ENCODE data around the gene ZFAND3. TPM values are rescaled to one million over a fixed set of nuclear protein-coding genes. Genes with fewer than 3 reads are reported as not detected.
"Not testable (repeated sequence)": the region's sequence is repeated elsewhere in the genome, so short reads cannot be mapped to it uniquely, and the experiment has no call there.

ZFAND3 gene
- total RNA-seq, 1 donor: 25.6 TPM

- no peaks in the 10 kb centered on the region for H3K9me3 ChIP-seq (ENCODE audit: low read depth, low read length)
- no peak overlapping the region for H3K4me3 ChIP-seq (ENCODE audit: low read length)
- H3K27me3 ChIP-seq (ENCODE audit: insufficient read depth, low read length): no peaks in the 10 kb centered on the region
- peaks cover 14% of the 10 kb centered on the region for H3K4me1 ChIP-seq (ENCODE audit: insufficient read depth, low read length)
Observed at GRCh38 chr6:37983720-37984501, 164.4 kb downstream of the ZFAND3 start.

- no peaks in the 10 kb centered on the region for H3K27me3 ChIP-seq (ENCODE audit: insufficient read depth, low read length)
- H3K4me1 ChIP-seq (ENCODE audit: insufficient read depth, low read length): peaks cover 12% of the 10 kb centered on the region
Observed at GRCh38 chr6:37984578-37984977, 165.1 kb downstream of the ZFAND3 start.

GRCh38 chr6:37985355-37985754 lies 165.8 kb downstream of the ZFAND3 start:
- no peaks in the 10 kb centered on the region for H3K27me3 ChIP-seq (ENCODE audit: insufficient read depth, low read length)
- no peak overlapping the region for H3K4me3 ChIP-seq (ENCODE audit: low read length)
- H3K4me1 ChIP-seq (ENCODE audit: insufficient read depth, low read length): peaks cover 9% of the 10 kb centered on the region
- H3K9me3 ChIP-seq (ENCODE audit: low read depth, low read length): no peaks in the 10 kb centered on the region

More at GRCh38 chr6:37984578-37984977, 165.1 kb downstream of the ZFAND3 start:
- no peaks in the 10 kb centered on the region for H3K9me3 ChIP-seq (ENCODE audit: low read depth, low read length)
- H3K4me3 ChIP-seq (ENCODE audit: low read length): no peak overlapping the region

- Histone ChIP-seq H3K4me3 (ENCODE audit: low read length) (no peak overlapping the region), H3K27me3 (ENCODE audit: insufficient read depth, low read length) (no peaks in the 10 kb centered on the region)
Observed at GRCh38 chr6:37987018-37987417, 167.5 kb downstream of the ZFAND3 start.

GRCh38 chr6:37987559-37987958 lies 168.0 kb downstream of the ZFAND3 start:
- Histone ChIP-seq H3K9me3 (ENCODE audit: low read depth, low read length) (no peaks in the 10 kb centered on the region), H3K27me3 (ENCODE audit: insufficient read depth, low read length) (no peaks in the 10 kb centered on the region), H3K4me1 (ENCODE audit: insufficient read depth, low read length) (peaks cover 4% of the 10 kb centered on the region), H3K4me3 (ENCODE audit: low read length) (no peak overlapping the region)

More at GRCh38 chr6:37987018-37987417, 167.5 kb downstream of the ZFAND3 start:
- Histone ChIP-seq H3K9me3 (ENCODE audit: low read depth, low read length) (no peaks in the 10 kb centered on the region), H3K4me1 (ENCODE audit: insufficient read depth, low read length) (peaks cover 4% of the 10 kb centered on the region)

GRCh38 chr6:37988127-37988526 lies 168.6 kb downstream of the ZFAND3 start:
- peaks cover 4% of the 10 kb centered on the region for H3K4me1 ChIP-seq (ENCODE audit: insufficient read depth, low read length)
- no peak overlapping the region for H3K4me3 ChIP-seq (ENCODE audit: low read length)
- H3K27me3 ChIP-seq (ENCODE audit: insufficient read depth, low read length): no peaks in the 10 kb centered on the region
- H3K9me3 ChIP-seq (ENCODE audit: low read depth, low read length): no peaks in the 10 kb centered on the region

GRCh38 chr6:37988696-37989095 lies 169.2 kb downstream of the ZFAND3 start:
- H3K4me3 ChIP-seq (ENCODE audit: low read length): no peak overlapping the region
- no peaks in the 10 kb centered on the region for H3K27me3 ChIP-seq (ENCODE audit: insufficient read depth, low read length)
- H3K9me3 ChIP-seq (ENCODE audit: low read depth, low read length): no peaks in the 10 kb centered on the region
- H3K4me1 ChIP-seq (ENCODE audit: insufficient read depth, low read length): peaks cover 4% of the 10 kb centered on the region

- Histone ChIP-seq H3K27me3 (ENCODE audit: insufficient read depth, low read length) (no peaks in the 10 kb centered on the region), H3K4me3 (ENCODE audit: low read length) (no peak overlapping the region), H3K4me1 (ENCODE audit: insufficient read depth, low read length) (no peaks in the 10 kb centered on the region), H3K9me3 (ENCODE audit: low read depth, low read length) (no peaks in the 10 kb centered on the region)
Observed at GRCh38 chr6:37990762-37991525, 171.4 kb downstream of the ZFAND3 start.

- Histone ChIP-seq H3K4me3 (ENCODE audit: low read length) (no peak overlapping the region), H3K27me3 (ENCODE audit: insufficient read depth, low read length) (no peaks in the 10 kb centered on the region), H3K4me1 (ENCODE audit: insufficient read depth, low read length) (no peaks in the 10 kb centered on the region), H3K9me3 (ENCODE audit: low read depth, low read length) (no peaks in the 10 kb centered on the region)
Observed at GRCh38 chr6:37992749-37993148, 173.2 kb downstream of the ZFAND3 start.

- not testable (repeated sequence) for H3K4me3 ChIP-seq (ENCODE audit: low read length)
Observed at GRCh38 chr6:37993194-37993593, 173.7 kb downstream of the ZFAND3 start.

GRCh38 chr6:37993596-37993995 lies 174.1 kb downstream of the ZFAND3 start:
- Histone ChIP-seq H3K4me1 (ENCODE audit: insufficient read depth, low read length) (no peaks in the 10 kb centered on the region), H3K4me3 (ENCODE audit: low read length) (no peak overlapping the region), H3K9me3 (ENCODE audit: low read depth, low read length) (no peaks in the 10 kb centered on the region), H3K27me3 (ENCODE audit: insufficient read depth, low read length) (no peaks in the 10 kb centered on the region)

More at GRCh38 chr6:37993194-37993593, 173.7 kb downstream of the ZFAND3 start:
- not testable (repeated sequence) for H3K27me3 ChIP-seq (ENCODE audit: insufficient read depth, low read length); H3K9me3 ChIP-seq (ENCODE audit: low read depth, low read length); H3K4me1 ChIP-seq (ENCODE audit: insufficient read depth, low read length)

- H3K4me3 ChIP-seq (ENCODE audit: low read length): no peak overlapping the region
- no peaks in the 10 kb centered on the region for H3K4me1 ChIP-seq (ENCODE audit: insufficient read depth, low read length)
- no peaks in the 10 kb centered on the region for H3K27me3 ChIP-seq (ENCODE audit: insufficient read depth, low read length)
- H3K9me3 ChIP-seq (ENCODE audit: low read depth, low read length): no peaks in the 10 kb centered on the region
Observed at GRCh38 chr6:37994223-37994622, 174.7 kb downstream of the ZFAND3 start.

- Histone ChIP-seq H3K9me3 (ENCODE audit: low read depth, low read length) (no peaks in the 10 kb centered on the region), H3K4me3 (ENCODE audit: low read length) (no peak overlapping the region)
Observed at GRCh38 chr6:37998366-37998765, 178.8 kb downstream of the ZFAND3 start.

GRCh38 chr6:38001386-38001785 lies 181.9 kb downstream of the ZFAND3 start:
- Histone ChIP-seq H3K4me3 (ENCODE audit: low read length) (no peak overlapping the region), H3K4me1 (ENCODE audit: insufficient read depth, low read length) (no peaks in the 10 kb centered on the region), H3K27me3 (ENCODE audit: insufficient read depth, low read length) (no peaks in the 10 kb centered on the region), H3K9me3 (ENCODE audit: low read depth, low read length) (no peaks in the 10 kb centered on the region)

More at GRCh38 chr6:37998366-37998765, 178.8 kb downstream of the ZFAND3 start:
- H3K4me1 ChIP-seq (ENCODE audit: insufficient read depth, low read length): no peaks in the 10 kb centered on the region
- no peaks in the 10 kb centered on the region for H3K27me3 ChIP-seq (ENCODE audit: insufficient read depth, low read length)

- H3K4me1 ChIP-seq (ENCODE audit: insufficient read depth, low read length): no peaks in the 10 kb centered on the region
- H3K9me3 ChIP-seq (ENCODE audit: low read depth, low read length): no peaks in the 10 kb centered on the region
- no peaks in the 10 kb centered on the region for H3K27me3 ChIP-seq (ENCODE audit: insufficient read depth, low read length)
- no peak overlapping the region for H3K4me3 ChIP-seq (ENCODE audit: low read length)
Observed at GRCh38 chr6:38004908-38005307, 185.4 kb downstream of the ZFAND3 start.
